Large intestine (tissue), 3 donors: ENCODE data around the gene SHANK3. TPM values are rescaled to one million over a fixed set of nuclear protein-coding genes. Genes with fewer than 3 reads are reported as not detected.

Experiments used
- DNase-seq, 2 donors: peaks; one replicate each; pipeline versions ENCODE4 v3.0.0 to v3.0.0-alpha.2; 2013
- H3K27ac ChIP-seq: one replicate; pipeline ENCODE4 v1.5.1; 2013; ENCODE audit warnings: low read length
- H3K27me3 ChIP-seq: 2 replicates; pipeline ENCODE4 v1.6.1; 2013; ENCODE audit warnings: low read length; ENCODE audit not compliant: control insufficient read depth, insufficient read depth
- H3K36me3 ChIP-seq: 2 replicates; pipeline ENCODE4 v1.6.1; 2013; ENCODE audit warnings: low read length; ENCODE audit not compliant: control insufficient read depth, insufficient read depth
- H3K4me1 ChIP-seq: one replicate; pipeline ENCODE4 v1.6.1; 2013; ENCODE audit warnings: low read length; ENCODE audit not compliant: control insufficient read depth, insufficient read depth
- H3K4me3 ChIP-seq: one replicate; pipeline ENCODE4 v1.5.1; 2013; ENCODE audit warnings: low read length
- H3K9me3 ChIP-seq: one replicate; pipeline ENCODE4 v1.6.1; 2013; ENCODE audit warnings: mild to moderate bottlenecking, low read depth, low read length, moderate library complexity; ENCODE audit not compliant: control insufficient read depth
- WGBS: methylation state at CpG from one replicate; pipeline ENCODE4 v1.1.5; 2013; ENCODE audit warnings: low lambda C conversion rate; ENCODE audit not compliant: insufficient coverage; 5-methylcytosine and 5-hydroxymethylcytosine counted together
- polyA plus RNA-seq: library from polyadenylated mRNA; unstranded; fragments of 120-200 nt; gene quantifications from one replicate; pipeline ENCODE4 v1.2.1, GENCODE V29; 2013

SHANK3 gene
- polyA plus RNA-seq, 1 donor = 16.7 TPM

DNA sequence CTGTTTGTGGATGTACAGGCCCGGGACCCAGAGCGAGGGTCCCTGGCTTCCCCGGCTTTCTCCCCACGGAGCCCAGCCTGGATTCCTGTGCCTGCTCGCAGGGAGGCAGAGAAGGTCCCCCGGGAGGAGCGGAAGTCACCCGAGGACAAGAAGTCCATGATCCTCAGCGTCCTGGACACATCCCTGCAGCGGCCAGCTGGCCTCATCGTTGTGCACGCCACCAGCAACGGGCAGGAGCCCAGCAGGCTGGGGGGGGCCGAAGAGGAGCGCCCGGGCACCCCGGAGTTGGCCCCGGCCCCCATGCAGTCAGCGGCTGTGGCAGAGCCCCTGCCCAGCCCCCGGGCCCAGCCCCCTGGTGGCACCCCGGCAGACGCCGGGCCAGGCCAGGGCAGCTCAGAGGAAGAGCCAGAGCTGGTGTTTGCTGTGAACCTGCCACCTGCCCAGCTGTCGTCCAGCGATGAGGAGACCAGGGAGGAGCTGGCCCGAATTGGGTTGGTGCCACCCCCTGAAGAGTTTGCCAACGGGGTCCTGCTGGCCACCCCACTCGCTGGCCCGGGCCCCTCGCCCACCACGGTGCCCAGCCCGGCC is 48.7 kb downstream of the SHANK3 start:
- no peak overlapping the region for H3K4me3 ChIP-seq
- WGBS = no CpG with 5 or more reads among the region's 32 CpGs

DNA sequence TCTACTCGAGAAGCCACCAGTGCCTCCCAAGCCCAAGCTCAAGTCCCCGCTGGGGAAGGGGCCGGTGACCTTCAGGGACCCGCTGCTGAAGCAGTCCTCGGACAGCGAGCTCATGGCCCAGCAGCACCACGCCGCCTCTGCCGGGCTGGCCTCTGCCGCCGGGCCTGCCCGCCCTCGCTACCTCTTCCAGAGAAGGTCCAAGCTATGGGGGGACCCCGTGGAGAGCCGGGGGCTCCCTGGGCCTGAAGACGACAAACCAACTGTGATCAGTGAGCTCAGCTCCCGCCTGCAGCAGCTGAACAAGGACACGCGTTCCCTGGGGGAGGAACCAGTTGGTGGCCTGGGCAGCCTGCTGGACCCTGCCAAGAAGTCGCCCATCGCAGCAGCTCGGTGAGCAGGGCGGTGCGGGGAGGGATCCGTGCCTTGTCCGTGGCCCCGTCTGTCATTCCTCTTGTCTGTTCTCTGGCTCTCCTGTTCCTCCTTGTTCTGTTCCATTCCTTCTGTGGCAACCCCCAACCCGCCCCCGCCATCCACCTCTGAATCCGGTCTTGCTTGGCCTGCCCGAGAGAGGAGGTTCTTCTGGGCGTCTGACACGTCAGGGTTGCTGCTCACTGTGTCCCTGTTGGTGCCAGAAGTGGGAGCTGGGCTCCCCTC is 49.6 kb downstream of the SHANK3 start:
- WGBS = 100% methylated on average over 7 of the region's 33 CpGs
- peaks cover 5% of the 10 kb centered on the region for H3K9me3 ChIP-seq

More for the DNA sequence above, 48.7 kb downstream of the SHANK3 start:
- peaks cover 18% of the 10 kb centered on the region for H3K27me3 ChIP-seq
- H3K4me1 ChIP-seq = no peaks in the 10 kb centered on the region
- H3K27ac ChIP-seq = no peak overlapping the region
- peaks cover 55% of the 10 kb centered on the region for H3K36me3 ChIP-seq
- peaks cover 5% of the 10 kb centered on the region for H3K9me3 ChIP-seq
- DNase-seq = no peak

More for the DNA sequence above, 49.6 kb downstream of the SHANK3 start:
- Histone ChIP-seq H3K27ac (no peak overlapping the region), H3K27me3 (peaks cover 18% of the 10 kb centered on the region), H3K4me1 (no peaks in the 10 kb centered on the region), H3K36me3 (peaks cover 54% of the 10 kb centered on the region), H3K4me3 (no peak overlapping the region)
- DNase-seq = no peak

Other genes starting within 250 kb of the SHANK3 start
- 37.5 TPM for gene SBF1, start 197.8 kb upstream of the SHANK3 start, polyA plus RNA-seq
- 11.2 TPM for gene ADM2, start 191.3 kb upstream of the SHANK3 start, polyA plus RNA-seq
- gene MIOX, start 186.0 kb upstream of the SHANK3 start, polyA plus RNA-seq = 0.60 TPM
- 48.8 TPM for gene LMF2, start 165.1 kb upstream of the SHANK3 start, polyA plus RNA-seq
- 31.2 TPM for gene NCAPH2, start 164.6 kb upstream of the SHANK3 start, polyA plus RNA-seq
- 1.8 TPM for gene SCO2, start 147.2 kb upstream of the SHANK3 start, polyA plus RNA-seq
- gene TYMP, start 142.8 kb upstream of the SHANK3 start, polyA plus RNA-seq = 10.5 TPM
- 0.18 TPM for gene KLHDC7B, start 126.9 kb upstream of the SHANK3 start, polyA plus RNA-seq
- not detected for gene SYCE3, start 109.9 kb upstream of the SHANK3 start, polyA plus RNA-seq
- 19.8 TPM for gene CPT1B, start 94.4 kb upstream of the SHANK3 start, polyA plus RNA-seq
- 106 TPM for gene CHKB, start 90.0 kb upstream of the SHANK3 start, polyA plus RNA-seq
- 5.4 TPM for gene MAPK8IP2, start 72.0 kb upstream of the SHANK3 start, polyA plus RNA-seq
- gene ARSA, start 44.7 kb upstream of the SHANK3 start, polyA plus RNA-seq = 45.7 TPM
- 0.48 TPM for gene ACR, start 65.4 kb downstream of the SHANK3 start, polyA plus RNA-seq
- 32.8 TPM for gene RABL2B, start 110.8 kb downstream of the SHANK3 start, polyA plus RNA-seq